K562 (cell line): ENCODE measurements around the gene OBSL1. TPM values are rescaled to one million over a fixed set of nuclear protein-coding genes. Genes with fewer than 3 reads are reported as not detected.

Experiments
- CC2D1A ChIP-seq: fragments of 450-650 bp; IDR thresholded peaks from 2 replicates; pipeline ENCODE4 v1.6.1; 2017; ENCODE audit warnings: mild to moderate bottlenecking
- CREM ChIP-seq: IDR thresholded peaks from 2 replicates; pipeline ENCODE4 v1.6.1; 2014; ENCODE audit warnings: antibody characterized with exemption, low read depth
- CXXC5 ChIP-seq: fragments of 250-450 bp; sonication (Bioruptor Pico); IDR thresholded peaks from 2 replicates; pipeline ENCODE4 v1.8.0; 2022; ENCODE audit warnings: inconsistent platforms, mild to moderate bottlenecking, moderate library complexity
- EGR1 ChIP-seq: fragments of 450-650 bp; conservative IDR thresholded peaks from 2 replicates; pipeline ENCODE4 v1.6.1; 2017; ENCODE audit warnings: mild to moderate bottlenecking
- HMGN3 ChIP-seq: IDR thresholded peaks from 2 replicates; pipeline ENCODE4 v1.6.1; 2011; ENCODE audit warnings: borderline replicate concordance, low read depth, mild to moderate bottlenecking, mixed read lengths, low read length; ENCODE audit not compliant: insufficient read length; ENCODE audit errors: extremely low read depth
- LCOR ChIP-seq: sonication (generic); formaldehyde crosslinking; IDR thresholded peaks from 2 replicates; pipeline ENCODE4 v1.8.0; 2022; ENCODE audit warnings: mild to moderate bottlenecking, missing genetic modification reagents
- NCOA1 ChIP-seq: fragments of 450-650 bp; IDR thresholded peaks from 2 replicates; pipeline ENCODE4 v1.6.1; 2016; ENCODE audit warnings: low read depth
- RHOXF2B ChIP-seq: fragments of 250-450 bp; sonication (Bioruptor Pico); conservative IDR thresholded peaks from 2 replicates; pipeline ENCODE4 v1.5.1; 2021
- ZNF133 ChIP-seq: fragments of 250-450 bp; sonication (Bioruptor Pico); IDR thresholded peaks from 2 replicates; pipeline ENCODE4 v1.4.0; 2020; ENCODE audit warnings: mild to moderate bottlenecking
- ZNF551 ChIP-seq: fragments of 250-450 bp; sonication (Bioruptor Pico); IDR thresholded peaks from 2 replicates; pipeline ENCODE4 v1.5.0; 2021; ENCODE audit warnings: mild to moderate bottlenecking, moderate library complexity
- polyA plus RNA-seq, 8 experiments: library from polyadenylated mRNA; depleted of rRNA in 4 of 8; stranded (reverse) in 5 of 8; unstranded in 3 of 8; fragments of >200 nt; fragmentation: Nextera tagmentation in 2 of 8; fragmentation: Illumina TruSeq in 1 of 8; extraction: Ambion mirVana in 2 of 8; extraction: Trizol in 1 of 8; gene quantifications; 2 replicates each; pipeline versions ENCODE4 v1.2.1 to v1.2.3, GENCODE V29; 2011 to 2014; ENCODE audit warnings: inconsistent platforms in 1 of 8, missing spikeins in 1 of 8
- total RNA-seq, 7 experiments: library from RNA; depleted of rRNA in 6 of 7; stranded (reverse); fragments of >200 nt in 6 of 7; fragmentation: Illumina TruSeq in 2 of 7; extraction: Trizol in 2 of 7; gene quantifications; 2 replicates each; pipeline versions ENCODE4 v1.2.1 to v1.2.3, GENCODE V29; 2011 to 2021; ENCODE audit warnings: low replicate concordance in 1 of 7
- TF ChIP-seq, protein P1 (sequence below): sonication (generic); formaldehyde crosslinking; IDR thresholded peaks from 2 replicates; pipeline ENCODE4 v1.8.0; 2022; ENCODE audit warnings: mild to moderate bottlenecking, missing genetic modification reagents
- TF ChIP-seq, protein P2 (sequence below): fragments of 250-450 bp; sonication (Bioruptor Pico); IDR thresholded peaks from 2 replicates; pipeline ENCODE4 v1.8.0; 2021; ENCODE audit warnings: moderate library complexity, mild to moderate bottlenecking, inconsistent platforms
- TF ChIP-seq, protein P3 (sequence below): sonication (generic); formaldehyde crosslinking; IDR thresholded peaks from 2 replicates; pipeline ENCODE4 v1.8.1; 2023; ENCODE audit warnings: mild to moderate bottlenecking, missing genetic modification reagents
- TF ChIP-seq, protein P4 (sequence below): sonication (generic); formaldehyde crosslinking; IDR thresholded peaks from 2 replicates; pipeline ENCODE4 v1.8.1; 2023; ENCODE audit warnings: mild to moderate bottlenecking, missing genetic modification reagents, moderate library complexity
- TF ChIP-seq, protein P5 (sequence below): fragments of 250-450 bp; sonication (Bioruptor Pico); IDR thresholded peaks from 2 replicates; pipeline ENCODE4 v1.9.0; 2021; ENCODE audit warnings: mild to moderate bottlenecking, inconsistent platforms

OBSL1 gene
- total and polyA plus RNA-seq, 9 of the 15 experiments (the other 6 are each of a cell fraction or from before 2014, with no cell fraction given), result 1.2 to 26.6 (median 8.6) TPM

DNA sequence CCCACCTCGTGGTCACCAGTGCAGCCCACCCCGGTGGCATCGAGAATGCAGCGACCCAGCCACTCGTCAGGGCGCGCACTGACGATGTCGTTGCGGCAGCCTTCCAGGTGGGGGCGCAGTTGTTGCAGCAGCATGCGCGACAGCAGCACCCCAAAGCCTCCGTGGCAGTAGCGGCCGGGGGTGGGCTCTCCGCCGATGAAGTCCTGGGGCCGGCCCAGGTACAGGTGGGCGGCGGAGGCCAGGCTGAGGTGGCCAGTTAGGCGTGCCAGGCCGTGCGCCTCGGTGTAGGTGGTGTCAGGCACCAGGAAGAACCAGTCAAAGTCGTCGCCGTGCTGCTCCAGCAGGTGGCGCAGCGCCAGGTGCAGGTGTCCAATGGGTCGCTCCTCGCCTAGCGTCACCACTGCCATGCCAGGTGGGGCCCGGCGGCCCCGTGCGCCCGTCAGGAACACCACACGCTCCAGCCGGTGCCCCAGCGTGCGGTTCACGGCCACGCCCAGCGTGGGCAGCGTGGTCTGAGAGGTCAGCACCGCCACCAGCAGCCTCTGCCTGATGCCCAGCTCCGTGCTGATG, 29.6 kb downstream of the OBSL1 start (continued):
- TF ChIP-seq, protein P1, sequence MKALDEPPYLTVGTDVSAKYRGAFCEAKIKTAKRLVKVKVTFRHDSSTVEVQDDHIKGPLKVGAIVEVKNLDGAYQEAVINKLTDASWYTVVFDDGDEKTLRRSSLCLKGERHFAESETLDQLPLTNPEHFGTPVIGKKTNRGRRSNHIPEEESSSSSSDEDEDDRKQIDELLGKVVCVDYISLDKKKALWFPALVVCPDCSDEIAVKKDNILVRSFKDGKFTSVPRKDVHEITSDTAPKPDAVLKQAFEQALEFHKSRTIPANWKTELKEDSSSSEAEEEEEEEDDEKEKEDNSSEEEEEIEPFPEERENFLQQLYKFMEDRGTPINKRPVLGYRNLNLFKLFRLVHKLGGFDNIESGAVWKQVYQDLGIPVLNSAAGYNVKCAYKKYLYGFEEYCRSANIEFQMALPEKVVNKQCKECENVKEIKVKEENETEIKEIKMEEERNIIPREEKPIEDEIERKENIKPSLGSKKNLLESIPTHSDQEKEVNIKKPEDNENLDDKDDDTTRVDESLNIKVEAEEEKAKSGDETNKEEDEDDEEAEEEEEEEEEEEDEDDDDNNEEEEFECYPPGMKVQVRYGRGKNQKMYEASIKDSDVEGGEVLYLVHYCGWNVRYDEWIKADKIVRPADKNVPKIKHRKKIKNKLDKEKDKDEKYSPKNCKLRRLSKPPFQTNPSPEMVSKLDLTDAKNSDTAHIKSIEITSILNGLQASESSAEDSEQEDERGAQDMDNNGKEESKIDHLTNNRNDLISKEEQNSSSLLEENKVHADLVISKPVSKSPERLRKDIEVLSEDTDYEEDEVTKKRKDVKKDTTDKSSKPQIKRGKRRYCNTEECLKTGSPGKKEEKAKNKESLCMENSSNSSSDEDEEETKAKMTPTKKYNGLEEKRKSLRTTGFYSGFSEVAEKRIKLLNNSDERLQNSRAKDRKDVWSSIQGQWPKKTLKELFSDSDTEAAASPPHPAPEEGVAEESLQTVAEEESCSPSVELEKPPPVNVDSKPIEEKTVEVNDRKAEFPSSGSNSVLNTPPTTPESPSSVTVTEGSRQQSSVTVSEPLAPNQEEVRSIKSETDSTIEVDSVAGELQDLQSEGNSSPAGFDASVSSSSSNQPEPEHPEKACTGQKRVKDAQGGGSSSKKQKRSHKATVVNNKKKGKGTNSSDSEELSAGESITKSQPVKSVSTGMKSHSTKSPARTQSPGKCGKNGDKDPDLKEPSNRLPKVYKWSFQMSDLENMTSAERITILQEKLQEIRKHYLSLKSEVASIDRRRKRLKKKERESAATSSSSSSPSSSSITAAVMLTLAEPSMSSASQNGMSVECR (CRISPR knock-in tag), result 0 out of 2 replicates have a peak, but pooled peaks have one; percentile 79
- TF ChIP-seq HMGN3 (peak; percentile 50), EGR1 (no peak; the same call in 1 of the 2 replicates), ZNF551 (CRISPR knock-in tag) (no peak), RHOXF2B (CRISPR knock-in tag) (no peak), NCOA1 (peak; percentile 26; the same call in 1 of the 2 replicates), CREM (peak; percentile 87), CXXC5 (CRISPR knock-in tag) (peak; percentile 61), ZNF133 (CRISPR knock-in tag) (no peak), LCOR (CRISPR knock-in tag) (no peak), CC2D1A (no peak)
- TF ChIP-seq, protein P2, sequence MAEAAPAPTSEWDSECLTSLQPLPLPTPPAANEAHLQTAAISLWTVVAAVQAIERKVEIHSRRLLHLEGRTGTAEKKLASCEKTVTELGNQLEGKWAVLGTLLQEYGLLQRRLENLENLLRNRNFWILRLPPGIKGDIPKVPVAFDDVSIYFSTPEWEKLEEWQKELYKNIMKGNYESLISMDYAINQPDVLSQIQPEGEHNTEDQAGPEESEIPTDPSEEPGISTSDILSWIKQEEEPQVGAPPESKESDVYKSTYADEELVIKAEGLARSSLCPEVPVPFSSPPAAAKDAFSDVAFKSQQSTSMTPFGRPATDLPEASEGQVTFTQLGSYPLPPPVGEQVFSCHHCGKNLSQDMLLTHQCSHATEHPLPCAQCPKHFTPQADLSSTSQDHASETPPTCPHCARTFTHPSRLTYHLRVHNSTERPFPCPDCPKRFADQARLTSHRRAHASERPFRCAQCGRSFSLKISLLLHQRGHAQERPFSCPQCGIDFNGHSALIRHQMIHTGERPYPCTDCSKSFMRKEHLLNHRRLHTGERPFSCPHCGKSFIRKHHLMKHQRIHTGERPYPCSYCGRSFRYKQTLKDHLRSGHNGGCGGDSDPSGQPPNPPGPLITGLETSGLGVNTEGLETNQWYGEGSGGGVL, result no peak
- TF ChIP-seq, protein P3, sequence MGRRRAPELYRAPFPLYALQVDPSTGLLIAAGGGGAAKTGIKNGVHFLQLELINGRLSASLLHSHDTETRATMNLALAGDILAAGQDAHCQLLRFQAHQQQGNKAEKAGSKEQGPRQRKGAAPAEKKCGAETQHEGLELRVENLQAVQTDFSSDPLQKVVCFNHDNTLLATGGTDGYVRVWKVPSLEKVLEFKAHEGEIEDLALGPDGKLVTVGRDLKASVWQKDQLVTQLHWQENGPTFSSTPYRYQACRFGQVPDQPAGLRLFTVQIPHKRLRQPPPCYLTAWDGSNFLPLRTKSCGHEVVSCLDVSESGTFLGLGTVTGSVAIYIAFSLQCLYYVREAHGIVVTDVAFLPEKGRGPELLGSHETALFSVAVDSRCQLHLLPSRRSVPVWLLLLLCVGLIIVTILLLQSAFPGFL (CRISPR knock-in tag), result no peak
- TF ChIP-seq, protein P4, sequence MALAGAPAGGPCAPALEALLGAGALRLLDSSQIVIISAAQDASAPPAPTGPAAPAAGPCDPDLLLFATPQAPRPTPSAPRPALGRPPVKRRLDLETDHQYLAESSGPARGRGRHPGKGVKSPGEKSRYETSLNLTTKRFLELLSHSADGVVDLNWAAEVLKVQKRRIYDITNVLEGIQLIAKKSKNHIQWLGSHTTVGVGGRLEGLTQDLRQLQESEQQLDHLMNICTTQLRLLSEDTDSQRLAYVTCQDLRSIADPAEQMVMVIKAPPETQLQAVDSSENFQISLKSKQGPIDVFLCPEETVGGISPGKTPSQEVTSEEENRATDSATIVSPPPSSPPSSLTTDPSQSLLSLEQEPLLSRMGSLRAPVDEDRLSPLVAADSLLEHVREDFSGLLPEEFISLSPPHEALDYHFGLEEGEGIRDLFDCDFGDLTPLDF (CRISPR knock-in tag), result no peak
- TF ChIP-seq, protein P5, sequence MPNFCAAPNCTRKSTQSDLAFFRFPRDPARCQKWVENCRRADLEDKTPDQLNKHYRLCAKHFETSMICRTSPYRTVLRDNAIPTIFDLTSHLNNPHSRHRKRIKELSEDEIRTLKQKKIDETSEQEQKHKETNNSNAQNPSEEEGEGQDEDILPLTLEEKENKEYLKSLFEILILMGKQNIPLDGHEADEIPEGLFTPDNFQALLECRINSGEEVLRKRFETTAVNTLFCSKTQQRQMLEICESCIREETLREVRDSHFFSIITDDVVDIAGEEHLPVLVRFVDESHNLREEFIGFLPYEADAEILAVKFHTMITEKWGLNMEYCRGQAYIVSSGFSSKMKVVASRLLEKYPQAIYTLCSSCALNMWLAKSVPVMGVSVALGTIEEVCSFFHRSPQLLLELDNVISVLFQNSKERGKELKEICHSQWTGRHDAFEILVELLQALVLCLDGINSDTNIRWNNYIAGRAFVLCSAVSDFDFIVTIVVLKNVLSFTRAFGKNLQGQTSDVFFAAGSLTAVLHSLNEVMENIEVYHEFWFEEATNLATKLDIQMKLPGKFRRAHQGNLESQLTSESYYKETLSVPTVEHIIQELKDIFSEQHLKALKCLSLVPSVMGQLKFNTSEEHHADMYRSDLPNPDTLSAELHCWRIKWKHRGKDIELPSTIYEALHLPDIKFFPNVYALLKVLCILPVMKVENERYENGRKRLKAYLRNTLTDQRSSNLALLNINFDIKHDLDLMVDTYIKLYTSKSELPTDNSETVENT (CRISPR knock-in tag), result peak; percentile 45; the same call in 1 of the 2 replicates
